PFSK-1 (cell line): Measurements from ENCODE around the gene CD164L2.

Source experiments
- FOXP2 ChIP-seq: optimal IDR thresholded peaks from 2 replicates; pipeline ENCODE3; 2011; ENCODE audit warnings: borderline replicate concordance, control low read depth, inconsistent platforms; ENCODE audit not compliant: insufficient read depth; ENCODE audit errors: extremely low read length, extremely low read depth
- POLR2AphosphoS5 ChIP-seq: IDR thresholded peaks from 2 replicates; pipeline ENCODE4 v1.6.1; 2012; ENCODE audit warnings: low read depth, mild to moderate bottlenecking, control low read depth, low read length, moderate library complexity
- TF ChIP-seq, protein P1 (sequence below), 2 experiments: IDR thresholded peaks; 2 replicates each; pipeline versions ENCODE4 v1.6.1 to v1.8.0; 2011 to 2012; ENCODE audit warnings: low read depth in 2 of 2, low read length in 2 of 2, control low read depth in 1 of 2, inconsistent platforms in 1 of 2, mild to moderate bottlenecking in 1 of 2, moderate library complexity in 1 of 2; ENCODE audit not compliant: insufficient read depth in 1 of 2

DNA sequence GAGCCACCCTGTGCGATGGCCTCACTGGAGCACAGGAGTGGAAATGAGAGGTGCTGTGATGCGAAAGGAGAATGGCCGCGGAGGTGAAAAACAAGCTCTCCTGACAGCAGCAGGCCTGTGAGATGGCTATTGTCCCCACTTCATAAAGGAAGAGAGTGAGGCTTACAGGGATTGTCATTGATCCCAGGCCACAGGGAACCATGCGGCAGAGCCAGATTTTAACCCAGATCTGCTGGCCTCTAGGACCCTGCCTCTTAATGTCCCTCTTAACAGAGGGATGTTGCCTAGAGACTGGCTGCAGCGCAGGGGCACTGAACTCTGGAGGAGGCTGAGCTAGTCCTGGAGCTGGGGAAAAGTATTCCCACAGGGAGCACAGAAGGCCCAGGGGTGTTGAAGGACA lies 44.4 kb downstream of the CD164L2 start:
- no peak for TF ChIP-seq POLR2AphosphoS5
- TF ChIP-seq FOXP2 = no peak
- TF ChIP-seq, protein P1, sequence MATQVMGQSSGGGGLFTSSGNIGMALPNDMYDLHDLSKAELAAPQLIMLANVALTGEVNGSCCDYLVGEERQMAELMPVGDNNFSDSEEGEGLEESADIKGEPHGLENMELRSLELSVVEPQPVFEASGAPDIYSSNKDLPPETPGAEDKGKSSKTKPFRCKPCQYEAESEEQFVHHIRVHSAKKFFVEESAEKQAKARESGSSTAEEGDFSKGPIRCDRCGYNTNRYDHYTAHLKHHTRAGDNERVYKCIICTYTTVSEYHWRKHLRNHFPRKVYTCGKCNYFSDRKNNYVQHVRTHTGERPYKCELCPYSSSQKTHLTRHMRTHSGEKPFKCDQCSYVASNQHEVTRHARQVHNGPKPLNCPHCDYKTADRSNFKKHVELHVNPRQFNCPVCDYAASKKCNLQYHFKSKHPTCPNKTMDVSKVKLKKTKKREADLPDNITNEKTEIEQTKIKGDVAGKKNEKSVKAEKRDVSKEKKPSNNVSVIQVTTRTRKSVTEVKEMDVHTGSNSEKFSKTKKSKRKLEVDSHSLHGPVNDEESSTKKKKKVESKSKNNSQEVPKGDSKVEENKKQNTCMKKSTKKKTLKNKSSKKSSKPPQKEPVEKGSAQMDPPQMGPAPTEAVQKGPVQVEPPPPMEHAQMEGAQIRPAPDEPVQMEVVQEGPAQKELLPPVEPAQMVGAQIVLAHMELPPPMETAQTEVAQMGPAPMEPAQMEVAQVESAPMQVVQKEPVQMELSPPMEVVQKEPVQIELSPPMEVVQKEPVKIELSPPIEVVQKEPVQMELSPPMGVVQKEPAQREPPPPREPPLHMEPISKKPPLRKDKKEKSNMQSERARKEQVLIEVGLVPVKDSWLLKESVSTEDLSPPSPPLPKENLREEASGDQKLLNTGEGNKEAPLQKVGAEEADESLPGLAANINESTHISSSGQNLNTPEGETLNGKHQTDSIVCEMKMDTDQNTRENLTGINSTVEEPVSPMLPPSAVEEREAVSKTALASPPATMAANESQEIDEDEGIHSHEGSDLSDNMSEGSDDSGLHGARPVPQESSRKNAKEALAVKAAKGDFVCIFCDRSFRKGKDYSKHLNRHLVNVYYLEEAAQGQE (IDR thresholded peaks at IDR 0.05; ENCODE audit: insufficient read depth in 1 of 2, low read depth in 2 of 2, low read length in 2 of 2) = no peak
